GM19463 (cell line): ENCODE data around the gene NXNL2.

ENCODE experiments used
- ATAC-seq: cut with Tn5 transposase; IDR thresholded peaks from one replicate; pipeline ENCODE4 v1.9.1; 2021; ENCODE audit warnings: mild to moderate bottlenecking, moderate library complexity; ENCODE audit not compliant: unreplicated experiment

Gene NXNL2

GRCh38 chr9:88531920-88532698, 2.9 kb upstream of the NXNL2 start:
- ATAC-seq = no peak

GRCh38 chr9:88533951-88534455, 975 bp upstream of the NXNL2 start:
- no peak for ATAC-seq

GRCh38 chr9:88535226-88536022, 446 bp downstream of the NXNL2 start:
- no peak for ATAC-seq

GRCh38 chr9:88536023-88536324, 996 bp downstream of the NXNL2 start:
- no peak for ATAC-seq

- ATAC-seq = no peak
Observed at GRCh38 chr9:88536951-88537760, 2.2 kb downstream of the NXNL2 start.

- ATAC-seq = no peak
Observed at GRCh38 chr9:88537761-88538091, 2.7 kb downstream of the NXNL2 start.

GRCh38 chr9:88538311-88539085, 3.5 kb downstream of the NXNL2 start:
- ATAC-seq = no peak

GRCh38 chr9:88539246-88539645, 4.3 kb downstream of the NXNL2 start:
- no peak for ATAC-seq

- ATAC-seq = no peak
Observed at GRCh38 chr9:88540251-88540763, 5.3 kb downstream of the NXNL2 start.

- ATAC-seq = no peak
Observed at GRCh38 chr9:88544245-88544644, 9.3 kb downstream of the NXNL2 start.

- ATAC-seq = no peak
Observed at GRCh38 chr9:88551546-88552137, 16.7 kb downstream of the NXNL2 start.

GRCh38 chr9:88553350-88553749, 18.4 kb downstream of the NXNL2 start:
- no peak for ATAC-seq

- no peak for ATAC-seq
Observed at GRCh38 chr9:88555268-88555980, 20.4 kb downstream of the NXNL2 start.

- ATAC-seq = no peak
Observed at GRCh38 chr9:88559661-88560060, 24.7 kb downstream of the NXNL2 start.

- peak; percentile 77 for ATAC-seq
Observed at GRCh38 chr9:88567870-88568269, 32.9 kb downstream of the NXNL2 start.

- ATAC-seq = no peak
Observed at GRCh38 chr9:88571419-88571818, 36.4 kb downstream of the NXNL2 start.

GRCh38 chr9:88572684-88573083, 37.7 kb downstream of the NXNL2 start:
- no peak for ATAC-seq

- ATAC-seq = no peak
Observed at GRCh38 chr9:88574953-88575352, 40.0 kb downstream of the NXNL2 start.
